ENCODE measurements around the gene HNRNPH3. TPM values are rescaled to one million over a fixed set of nuclear protein-coding genes. Genes with fewer than 3 reads are reported as not detected.

HNRNPH3 gene
- total and polyA plus RNA-seq, 11 donors: 23.7 to 140 (median 87.7) TPM

DNA sequence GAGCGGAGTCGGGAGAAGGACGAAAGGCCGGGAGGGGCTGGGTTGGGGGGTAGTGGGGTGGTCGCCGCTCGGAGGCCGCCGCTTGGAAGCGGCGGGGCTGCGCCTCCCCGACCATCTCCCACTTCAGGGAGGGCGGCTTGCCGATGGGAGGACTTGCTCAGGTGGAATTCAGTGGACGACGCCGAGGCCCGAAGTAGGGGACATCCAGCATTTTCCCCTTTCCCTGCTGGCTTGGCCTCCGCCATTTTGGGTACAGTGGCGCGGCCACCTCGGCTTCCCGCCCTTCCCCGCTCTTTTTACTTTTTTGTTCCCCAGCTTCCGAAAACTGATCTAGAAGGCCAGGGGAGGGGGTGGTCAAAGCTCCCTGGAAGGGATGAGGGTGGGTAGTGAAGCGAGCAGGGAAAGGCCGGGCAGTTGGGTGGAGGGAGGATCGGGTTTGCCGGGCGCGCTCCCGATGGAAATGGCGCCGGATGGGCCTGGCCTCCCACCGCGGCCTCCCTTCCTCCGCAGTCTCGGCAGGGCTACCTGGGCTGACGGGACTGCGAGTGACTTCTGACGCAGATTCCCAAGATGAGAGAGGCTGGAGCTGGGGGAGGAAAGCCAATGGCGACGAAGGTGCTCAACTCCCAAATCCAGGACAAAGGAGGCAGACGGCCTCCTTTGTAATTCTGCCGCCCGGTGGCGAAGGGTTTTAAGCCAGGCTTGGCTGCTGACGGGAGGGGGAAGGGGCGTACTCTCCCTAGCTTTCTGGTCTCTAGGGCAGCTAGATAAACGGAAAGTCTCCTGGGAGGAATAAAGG, 594 bp downstream of the HNRNPH3 start, which contains the start of gene PBLD:
Gene PBLD (minus strand): TSS at position 670 of the 799 bp plus-strand sequence. CDS start 26,084 bp downstream, outside the sequence.
- no peaks in the 10 kb centered on the region for H3K27me3 ChIP-seq
- peak; percentile 54 to 63 for TF ChIP-seq POLR2A (IDR thresholded peaks at IDR 0.05)
- TF ChIP-seq, protein P1, sequence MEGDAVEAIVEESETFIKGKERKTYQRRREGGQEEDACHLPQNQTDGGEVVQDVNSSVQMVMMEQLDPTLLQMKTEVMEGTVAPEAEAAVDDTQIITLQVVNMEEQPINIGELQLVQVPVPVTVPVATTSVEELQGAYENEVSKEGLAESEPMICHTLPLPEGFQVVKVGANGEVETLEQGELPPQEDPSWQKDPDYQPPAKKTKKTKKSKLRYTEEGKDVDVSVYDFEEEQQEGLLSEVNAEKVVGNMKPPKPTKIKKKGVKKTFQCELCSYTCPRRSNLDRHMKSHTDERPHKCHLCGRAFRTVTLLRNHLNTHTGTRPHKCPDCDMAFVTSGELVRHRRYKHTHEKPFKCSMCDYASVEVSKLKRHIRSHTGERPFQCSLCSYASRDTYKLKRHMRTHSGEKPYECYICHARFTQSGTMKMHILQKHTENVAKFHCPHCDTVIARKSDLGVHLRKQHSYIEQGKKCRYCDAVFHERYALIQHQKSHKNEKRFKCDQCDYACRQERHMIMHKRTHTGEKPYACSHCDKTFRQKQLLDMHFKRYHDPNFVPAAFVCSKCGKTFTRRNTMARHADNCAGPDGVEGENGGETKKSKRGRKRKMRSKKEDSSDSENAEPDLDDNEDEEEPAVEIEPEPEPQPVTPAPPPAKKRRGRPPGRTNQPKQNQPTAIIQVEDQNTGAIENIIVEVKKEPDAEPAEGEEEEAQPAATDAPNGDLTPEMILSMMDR (IDR thresholded peaks at IDR 0.05): peak in 10 of 12 donors; percentile 13 to 65 (median 42)
- peaks cover 0 to 3% (median 0%) of the 10 kb centered on the region in 9 donors for H3K36me3 ChIP-seq
- WGBS, 4 donors: 0 to 1% (median 0%) methylated on average over 43 to 51 of the region's 51 CpGs
- DNase-seq (peak; percentile 78 to 85 (median 81)), ATAC-seq (peak; percentile 21 to 55 (median 50))
- H3K4me1 ChIP-seq: peaks cover 7 to 71% (median 44%) of the 10 kb centered on the region in 12 donors
- peak within 1 kb of the TSS; percentile 95 to 100 (median 99) for H3K27ac ChIP-seq
- intact Hi-C loops (cut with DNase I): loop anchor here in 7 of 10 donors (2.0 to 10.0 kb wide), 5 partner anchors 255 to 448 kb away; partner anchors contain the start of genes HERC4 (in 6 of the 7), SIRT1 (in 4 of the 7) and CCAR1 (in 1 of the 7)
- H3K4me3 ChIP-seq: peak within 1 kb of the TSS; percentile 70 to 98 (median 90)
- H3K9me3 ChIP-seq: no peaks in the 10 kb centered on the region

DNA sequence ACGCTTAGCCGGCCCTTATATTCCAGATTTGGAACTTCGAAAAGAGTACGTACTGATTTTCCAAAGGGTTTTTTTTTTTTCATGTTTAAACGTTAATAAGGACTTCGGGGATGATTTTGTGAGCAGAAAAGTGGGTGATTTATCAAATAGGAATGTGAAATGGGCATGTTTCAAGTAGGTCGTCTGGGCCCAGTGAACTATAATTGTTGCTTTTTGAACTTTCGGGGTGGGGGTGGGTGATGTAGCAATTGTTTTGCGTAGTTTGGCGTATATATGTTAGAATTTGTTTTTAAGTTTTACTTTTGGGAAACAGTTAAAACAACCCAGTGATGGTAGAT, 1.2 kb downstream of the HNRNPH3 start:
- Histone ChIP-seq H3K36me3 (peaks cover 0 to 8% (median under 1%) of the 10 kb centered on the region in 9 donors), H3K4me3 (peak overlapping the region; percentile 70 to 98 (median 90)), H3K27ac (peak overlapping the region; percentile 95 to 100 (median 99)), H3K4me1 (peaks cover 5 to 71% (median 48%) of the 10 kb centered on the region in 12 donors), H3K27me3 (no peaks in the 10 kb centered on the region), H3K9me3 (no peaks in the 10 kb centered on the region)
- DNase-seq: no peak
- WGBS, 4 donors: 0 to 1% (median 0%) methylated on average over 10 of the region's 10 CpGs
- intact Hi-C loops (cut with DNase I): loop anchor here in 7 of 10 donors (2.0 to 10.0 kb wide), 5 partner anchors 256 to 448 kb away; partner anchors contain the start of genes HERC4 (in 6 of the 7), SIRT1 (in 4 of the 7) and CCAR1 (in 1 of the 7)
- ATAC-seq: no peak
- TF ChIP-seq, protein P1 (IDR thresholded peaks at IDR 0.05): no peak
- no peak for TF ChIP-seq POLR2A (IDR thresholded peaks at IDR 0.05)

DNA sequence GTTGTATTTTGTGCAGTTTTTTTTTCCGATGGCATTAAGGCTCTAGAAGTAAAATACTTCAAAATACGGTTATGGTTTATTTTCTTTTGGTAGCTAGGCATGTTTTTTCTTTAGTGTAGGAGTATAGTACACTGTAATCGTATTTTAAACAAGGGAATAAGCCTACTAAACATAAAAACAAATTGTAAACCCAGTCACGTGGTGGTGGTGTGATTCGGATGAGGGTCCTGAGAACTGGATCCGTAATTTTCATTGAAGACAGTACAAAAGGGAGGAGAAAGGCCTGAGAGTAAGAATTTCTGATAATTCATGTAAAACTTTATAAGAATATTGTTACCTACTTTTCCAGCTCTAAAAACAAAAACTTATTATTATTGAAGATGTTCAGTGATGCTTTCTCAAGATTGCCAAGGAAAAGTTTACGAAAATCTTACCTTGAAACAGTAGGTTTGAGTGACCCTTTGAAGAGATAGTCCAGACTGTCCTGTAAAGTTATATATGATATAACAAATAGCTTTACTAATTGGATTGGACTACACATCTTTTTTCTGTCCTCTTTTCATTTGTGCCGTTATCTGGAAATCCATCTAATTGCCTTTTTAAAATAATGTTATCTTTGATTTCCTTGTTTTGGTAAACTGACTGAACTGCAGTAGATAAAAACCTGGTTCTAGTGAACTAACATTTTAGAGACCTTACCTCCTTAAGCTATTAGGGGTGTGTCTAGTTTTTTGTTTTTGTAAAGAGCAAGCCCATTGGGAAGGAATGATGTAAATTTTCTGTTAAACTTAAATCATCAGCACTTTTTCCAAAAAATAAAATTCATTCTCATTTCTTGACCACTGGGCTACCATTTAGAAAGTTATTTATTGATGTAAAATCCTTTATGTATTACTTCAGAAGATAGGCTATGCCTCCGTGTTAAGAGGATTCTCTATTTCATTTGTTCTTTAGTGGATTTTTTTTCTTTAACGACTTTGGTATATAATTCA, 1.9 kb downstream of the HNRNPH3 start:
- Histone ChIP-seq H3K36me3 (peaks cover 0 to 15% (median 8%) of the 10 kb centered on the region in 9 donors), H3K4me1 (peaks cover 5 to 71% (median 53%) of the 10 kb centered on the region in 12 donors), H3K9me3 (no peaks in the 10 kb centered on the region), H3K4me3 (peak overlapping the region; percentile 70 to 98 (median 90)), H3K27me3 (no peaks in the 10 kb centered on the region), H3K27ac (peak overlapping the region in 10 of 12 donors; percentile 97 to 100 (median 99))
- ATAC-seq (no peak), DNase-seq (no peak)
- WGBS, 4 donors: 2 to 3% (median 3%) methylated on average over 10 of the region's 10 CpGs
- intact Hi-C loops (cut with DNase I): loop anchor here in 7 of 10 donors (2.0 to 10.0 kb wide), 5 partner anchors 256 to 449 kb away; partner anchors contain the start of genes HERC4 (in 6 of the 7), SIRT1 (in 4 of the 7) and CCAR1 (in 1 of the 7)
- TF ChIP-seq POLR2A (IDR thresholded peaks at IDR 0.05): no peak
- TF ChIP-seq, protein P1 (IDR thresholded peaks at IDR 0.05): no peak

Measured in heart left ventricle (tissue), 16 donors.